ENCODE results near the gene DZIP1L. TPM values are rescaled to one million over a fixed set of nuclear protein-coding genes. Genes with fewer than 3 reads are reported as not detected.

The DZIP1L gene
- total RNA-seq, 4 donors from 2014 or later = 10.3 to 15.8 (median 12.6) TPM

DNA sequence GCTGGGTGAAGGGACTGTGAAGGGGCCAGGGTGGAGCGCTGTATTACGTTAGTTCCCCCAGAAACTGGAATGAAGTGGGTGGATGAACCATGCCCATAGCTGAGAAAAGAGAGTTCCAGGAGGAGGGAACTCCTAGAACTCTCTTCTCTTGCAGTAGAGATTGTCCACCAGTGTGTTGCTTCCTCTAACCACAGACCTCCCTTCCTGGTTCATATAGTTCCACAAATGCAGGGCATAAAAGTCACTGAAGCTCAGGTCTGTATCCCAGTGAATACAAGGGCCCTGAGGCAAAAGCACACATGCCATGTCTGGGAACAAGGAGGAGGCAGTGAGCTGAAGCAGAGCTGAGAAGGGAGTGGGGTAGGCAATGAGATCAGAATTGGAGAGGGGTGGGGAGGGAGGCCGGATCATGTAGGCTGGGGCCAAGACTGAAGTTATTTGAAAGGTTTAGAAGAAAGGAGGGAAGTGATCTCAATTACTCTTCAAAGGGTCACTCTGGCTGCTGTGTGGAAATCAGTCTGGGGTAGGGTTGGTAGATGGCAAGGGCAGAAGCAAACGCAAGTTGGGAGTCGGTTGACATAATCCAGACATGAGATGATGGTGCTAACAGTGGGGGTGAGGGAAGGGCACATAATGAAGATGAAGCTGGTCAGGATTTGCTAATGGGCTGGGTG, 10.3 kb upstream of the DZIP1L start:
- DNase-seq (ENCODE audit: extremely low spot score) = peak; percentile 89
- WGBS = 53% methylated on average over 5 of the region's 5 CpGs
- peaks cover 0 to 15% (median 0%) of the 10 kb centered on the region in 4 donors for H3K4me1 ChIP-seq
- TF ChIP-seq POLR2AphosphoS5 (IDR thresholded peaks at IDR 0.05) (no peak), EP300 (IDR thresholded peaks at IDR 0.05) (no peak), POLR2A (IDR thresholded peaks at IDR 0.05; ENCODE audit: low read depth) (no peak), CTCF (IDR thresholded peaks at IDR 0.05) (no peak)
- peak overlapping the region in 1 of 4 donors; percentile 35 for H3K27ac ChIP-seq (replicated peaks in 1 of 4)
- no peaks in the 10 kb centered on the region for H3K27me3 ChIP-seq
- no peaks in the 10 kb centered on the region for H3K9me3 ChIP-seq
- H3K4me3 ChIP-seq = no peak overlapping the region
- intact Hi-C loops (cut with DNase I) = no loop called here
- no peaks in the 10 kb centered on the region for H3K36me3 ChIP-seq

DNA sequence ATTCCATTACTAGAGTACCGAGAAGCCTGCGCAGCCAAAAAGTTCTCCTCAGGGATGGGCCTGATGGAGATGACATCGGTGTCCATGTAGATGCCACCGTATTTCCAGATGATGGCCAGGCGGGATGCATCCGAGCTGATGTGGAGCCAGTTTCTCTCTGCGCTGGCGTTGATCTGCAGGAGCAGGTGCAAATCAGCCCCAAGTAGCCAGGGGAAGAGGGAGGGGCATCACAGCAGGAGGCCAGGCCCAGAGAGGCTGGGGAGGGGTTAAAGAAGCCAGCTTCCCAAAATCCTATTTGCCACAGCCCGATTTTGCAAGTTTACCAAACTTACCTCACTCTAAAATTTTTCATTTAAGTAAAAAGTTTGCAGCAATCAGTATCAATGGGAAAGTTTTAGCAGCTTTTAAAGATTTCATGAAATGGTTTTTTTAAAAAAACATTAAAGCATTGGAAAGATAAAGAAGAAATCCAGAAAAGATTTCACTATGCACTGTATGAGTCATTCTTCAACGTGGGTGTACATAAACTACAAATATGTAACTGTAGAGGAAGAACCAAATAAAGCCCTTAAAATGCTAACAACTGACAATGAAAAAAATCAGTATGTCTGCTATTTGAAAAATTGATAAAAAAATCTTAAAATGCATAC, 9.4 kb upstream of the DZIP1L start:
- 76% methylated on average over 10 of the region's 10 CpGs for WGBS
- peak overlapping the region in 1 of 4 donors; percentile 35 for H3K27ac ChIP-seq (replicated peaks in 1 of 4)
- intact Hi-C loops (cut with DNase I) = no loop called here

GRCh38 chr3:138124188-138124587, 8.8 kb upstream of the DZIP1L start:
- no peaks in the 10 kb centered on the region for H3K9me3 ChIP-seq
- no peak overlapping the region for H3K27ac ChIP-seq (replicated peaks in 1 of 4)
- H3K27me3 ChIP-seq = no peaks in the 10 kb centered on the region
- DNase-seq (ENCODE audit: extremely low spot score) = peak; percentile 37
- intact Hi-C loops (cut with DNase I) = no loop called here
- H3K4me3 ChIP-seq = no peak overlapping the region
- no peaks in the 10 kb centered on the region for H3K36me3 ChIP-seq
- WGBS = 90% methylated on average over 6 of the region's 6 CpGs
- TF ChIP-seq EP300 (IDR thresholded peaks at IDR 0.05) (no peak), POLR2A (IDR thresholded peaks at IDR 0.05; ENCODE audit: low read depth) (no peak), CTCF (IDR thresholded peaks at IDR 0.05) (no peak), POLR2AphosphoS5 (IDR thresholded peaks at IDR 0.05) (no peak)
- peaks cover 0 to 15% (median 2%) of the 10 kb centered on the region in 4 donors for H3K4me1 ChIP-seq

More for the DNA sequence above, 9.4 kb upstream of the DZIP1L start:
- H3K9me3 ChIP-seq = no peaks in the 10 kb centered on the region
- H3K4me1 ChIP-seq = peaks cover 0 to 15% (median 0%) of the 10 kb centered on the region in 4 donors
- DNase-seq (ENCODE audit: extremely low spot score) = no peak
- no peaks in the 10 kb centered on the region for H3K36me3 ChIP-seq
- no peak for TF ChIP-seq EP300 (IDR thresholded peaks at IDR 0.05)
- TF ChIP-seq CTCF (IDR thresholded peaks at IDR 0.05) = no peak
- TF ChIP-seq POLR2AphosphoS5 (IDR thresholded peaks at IDR 0.05) = no peak
- TF ChIP-seq POLR2A (IDR thresholded peaks at IDR 0.05; ENCODE audit: low read depth) = no peak
- H3K4me3 ChIP-seq = no peak overlapping the region
- no peaks in the 10 kb centered on the region for H3K27me3 ChIP-seq

- intact Hi-C loops (cut with DNase I) = loop anchor here (2.0 kb wide), 1 partner anchor 51 kb away; no protein-coding TSS in a partner anchor
- DNase-seq (ENCODE audit: extremely low spot score) = no peak
- 61% methylated on average over 4 of the region's 4 CpGs for WGBS
- H3K36me3 ChIP-seq = no peaks in the 10 kb centered on the region
- no peak overlapping the region for H3K4me3 ChIP-seq
- H3K27ac ChIP-seq (replicated peaks in 1 of 4) = no peak overlapping the region
- no peaks in the 10 kb centered on the region for H3K27me3 ChIP-seq
- no peak for TF ChIP-seq CTCF (IDR thresholded peaks at IDR 0.05)
- TF ChIP-seq POLR2A (IDR thresholded peaks at IDR 0.05; ENCODE audit: low read depth) = no peak
- no peak for TF ChIP-seq EP300 (IDR thresholded peaks at IDR 0.05)
- no peak for TF ChIP-seq POLR2AphosphoS5 (IDR thresholded peaks at IDR 0.05)
- peaks cover 9 to 25% (median 18%) of the 10 kb centered on the region in 4 donors for H3K4me1 ChIP-seq
- H3K9me3 ChIP-seq = no peaks in the 10 kb centered on the region
These were observed 4.0 kb upstream of the DZIP1L start for GRCh38 chr3:138119423-138119766.
